HepG2 (cell line): ENCODE results near the gene SEBOX. TPM values are rescaled to one million over a fixed set of nuclear protein-coding genes. Genes with fewer than 3 reads are reported as not detected.

ENCODE experiments used
- AKNA ChIP-seq: sonication (generic); formaldehyde crosslinking; IDR thresholded peaks from 2 replicates; pipeline ENCODE4 v1.4.0; 2020; ENCODE audit warnings: missing genetic modification reagents, borderline replicate concordance
- CSRNP2 ChIP-seq: sonication (generic); formaldehyde crosslinking; conservative IDR thresholded peaks from 2 replicates; pipeline ENCODE4 v1.8.0; 2022; ENCODE audit warnings: low read depth, missing genetic modification reagents
- FOXK1 ChIP-seq: sonication (generic); formaldehyde crosslinking; IDR thresholded peaks from 2 replicates; pipeline ENCODE4 v1.4.0; 2020; ENCODE audit warnings: low read depth, missing genetic modification reagents, borderline replicate concordance
- ISX ChIP-seq: sonication (generic); formaldehyde crosslinking; conservative IDR thresholded peaks from 2 replicates; pipeline ENCODE4 v1.5.0; 2020; ENCODE audit warnings: missing genetic modification reagents
- MAFK ChIP-seq, 2 experiments: IDR thresholded peaks in 1 of 2; conservative IDR thresholded peaks in 1 of 2; 2 replicates each; pipeline ENCODE4 v1.6.1; 2011; ENCODE audit warnings: improper control_type of control experiment in 2 of 2, low read length in 2 of 2
- PBX3 ChIP-seq: sonication (generic); formaldehyde crosslinking; IDR thresholded peaks from 2 replicates; pipeline ENCODE4 v1.8.1; 2023; ENCODE audit warnings: missing genetic modification reagents, inconsistent platforms, borderline replicate concordance
- RBM22 ChIP-seq: fragments of 200-400 bp; formaldehyde crosslinking; optimal IDR thresholded peaks from 2 replicates; pipeline ENCODE3; 2017; ENCODE audit warnings: mild to moderate bottlenecking, low read length, moderate library complexity
- SP4 ChIP-seq: sonication (generic); formaldehyde crosslinking; IDR thresholded peaks from 2 replicates; pipeline ENCODE4 v1.8.1; 2023; ENCODE audit warnings: mild to moderate bottlenecking, missing genetic modification reagents
- TSC22D2 ChIP-seq: sonication (generic); formaldehyde crosslinking; IDR thresholded peaks from 2 replicates; pipeline ENCODE4 v1.5.1; 2020; ENCODE audit warnings: missing genetic modification reagents, mild to moderate bottlenecking, borderline replicate concordance
- ZBTB10 ChIP-seq: sonication (generic); formaldehyde crosslinking; IDR thresholded peaks from 2 replicates; pipeline ENCODE4 v1.4.0; 2020; ENCODE audit warnings: missing genetic modification reagents, borderline replicate concordance
- ZNF20 ChIP-seq: sonication (generic); formaldehyde crosslinking; IDR thresholded peaks from 2 replicates; pipeline ENCODE4 v1.4.0; 2020; ENCODE audit warnings: mild to moderate bottlenecking, moderate library complexity, missing genetic modification reagents
- ZNF251 ChIP-seq: sonication (generic); formaldehyde crosslinking; IDR thresholded peaks from 2 replicates; pipeline ENCODE4 v1.9.0; 2021; ENCODE audit warnings: mild to moderate bottlenecking, missing genetic modification reagents
- ZNF337 ChIP-seq: sonication (generic); formaldehyde crosslinking; IDR thresholded peaks from 2 replicates; pipeline ENCODE4 v1.5.1; 2020; ENCODE audit warnings: missing genetic modification reagents, low read depth, mild to moderate bottlenecking, borderline replicate concordance
- ZNF800 ChIP-seq: sonication (generic); formaldehyde crosslinking; IDR thresholded peaks from 2 replicates; pipeline ENCODE4 v1.4.0; 2020; ENCODE audit warnings: missing genetic modification reagents
- polyA plus RNA-seq, 8 experiments: library from polyadenylated mRNA; depleted of rRNA in 3 of 8; stranded (reverse) in 7 of 8; unstranded in 1 of 8; fragments of >200 nt; fragmentation: Illumina TruSeq in 4 of 8; extraction: Trizol in 4 of 8; gene quantifications; 2 replicates each; pipeline versions ENCODE4 v1.2.1 to v1.2.3, GENCODE V29; 2011 to 2016; ENCODE audit warnings: low read depth in 4 of 8, missing spikeins in 1 of 8, mixed read lengths in 1 of 8; ENCODE audit not compliant: insufficient read depth in 1 of 8
- total RNA-seq, 5 experiments: library from RNA; depleted of rRNA; stranded (reverse); fragments of >200 nt; fragmentation: Illumina TruSeq; extraction: Trizol; gene quantifications; 2 replicates each; pipeline ENCODE4 v1.2.3, GENCODE V29; 2016; ENCODE audit warnings: low read depth in 1 of 5

Gene SEBOX
- total and polyA plus RNA-seq, 2 of the 13 experiments (the other 11 are each of a cell fraction or from before 2014, with no cell fraction given), result not detected

GRCh38 chr17:28371245-28372202 lies 6.5 kb upstream of the SEBOX start, which contains the start of gene SARM1 (continued):
- TF ChIP-seq ZBTB10 (CRISPR knock-in tag), result no peak
- TF ChIP-seq FOXK1 (CRISPR knock-in tag), result no peak
- no peak for TF ChIP-seq ZNF20
- TF ChIP-seq ZNF337, result no peak
- no peak for TF ChIP-seq TSC22D2
- no peak for TF ChIP-seq CSRNP2 (CRISPR knock-in tag)
- TF ChIP-seq ZNF800 (CRISPR knock-in tag), result no peak
- TF ChIP-seq ISX (CRISPR knock-in tag), result no peak
- TF ChIP-seq RBM22, result no peak
- no peak for TF ChIP-seq ZNF251 (CRISPR knock-in tag)
- no peak for TF ChIP-seq MAFK (conservative IDR thresholded peaks at IDR 0.05 in 1 of 2, IDR thresholded peaks at IDR 0.05 in 1 of 2; ENCODE audit: low read length in 2 of 2)
- no peak for TF ChIP-seq PBX3 (CRISPR knock-in tag)
- no peak for TF ChIP-seq AKNA (CRISPR knock-in tag)
- peak; percentile 63; the same call in 1 of the 2 replicates for TF ChIP-seq SP4 (CRISPR knock-in tag)
